OCI-LY7 (cell line): ENCODE results near the gene GBE1. TPM values are rescaled to one million over a fixed set of nuclear protein-coding genes. Genes with fewer than 3 reads are reported as not detected.

ENCODE experiments used
- BruUV-seq: library from RNA; stranded (reverse); fragments of 400-500 nt; replicated peaks from 2 replicates; lab custom pipeline; 2021; lab: Mats Ljungman, UMichigan
- CTCF ChIA-PET: fragments of 300-600 bp; sonication (Branson Sonifier 250); formaldehyde crosslinking; loops from one replicate; lab custom pipeline; 2022; ENCODE audit warnings: antibody characterized with exemption; ENCODE audit not compliant: unreplicated experiment; lab: Charles Lee
- POLR2A ChIA-PET: fragments of 300-600 bp; sonication (Branson Sonifier 250); formaldehyde crosslinking; loops from one replicate; lab custom pipeline; 2022; ENCODE audit warnings: antibody characterized with exemption; lab: Charles Lee
- DNase-seq: peaks from one replicate; pipeline ENCODE4 v3.0.0-alpha.2; 2015; ENCODE audit warnings: low spot score
- H2AFZ ChIP-seq: fragments of 200-600 bp; sonication (generic), shearing (Covaris generic); 2 replicates; pipeline ENCODE4 v1.6.1; 2014; ENCODE audit warnings: mild to moderate bottlenecking, antibody characterized with exemption, low read length, moderate library complexity
- H3K27ac ChIP-seq: fragments of 200-600 bp; sonication (generic); 2 replicates; pipeline ENCODE4 v1.5.1; 2014; ENCODE audit warnings: mixed run types, low read depth, mild to moderate bottlenecking, moderate library complexity, low read length, inconsistent platforms; ENCODE audit not compliant: poor library complexity, severe bottlenecking
- H3K36me3 ChIP-seq: fragments of 200-600 bp; sonication (generic); 2 replicates; pipeline ENCODE4 v1.6.1; 2014; ENCODE audit warnings: mild to moderate bottlenecking, antibody characterized with exemption, low read length, moderate library complexity, mixed read lengths; ENCODE audit not compliant: insufficient read depth
- H3K4me1 ChIP-seq: fragments of 200-600 bp; sonication (generic); 2 replicates; pipeline ENCODE4 v1.5.1; 2014; ENCODE audit warnings: mild to moderate bottlenecking, low read length; ENCODE audit not compliant: insufficient read depth, poor library complexity, severe bottlenecking
- H3K4me2 ChIP-seq: fragments of 200-600 bp; sonication (generic); 2 replicates; pipeline ENCODE4 v1.6.1; 2014; ENCODE audit warnings: mild to moderate bottlenecking, low read length
- H3K4me3 ChIP-seq: fragments of 200-600 bp; sonication (generic); 2 replicates; pipeline ENCODE4 v1.5.1; 2014; ENCODE audit warnings: mild to moderate bottlenecking, low read depth, low read length; ENCODE audit not compliant: poor library complexity, severe bottlenecking
- H3K79me2 ChIP-seq: fragments of 200-600 bp; sonication (generic); 2 replicates; pipeline ENCODE4 v1.6.1; 2016; ENCODE audit warnings: low read depth, mild to moderate bottlenecking, low read length, moderate library complexity, mixed read lengths; ENCODE audit not compliant: insufficient read depth
- H3K9me2 ChIP-seq: fragments of 200-600 bp; sonication (generic); 2 replicates; pipeline ENCODE4 v1.6.1; 2016; ENCODE audit warnings: mild to moderate bottlenecking, low read length, mixed read lengths; ENCODE audit not compliant: insufficient read depth
- H3K9me3 ChIP-seq: fragments of 200-600 bp; sonication (generic); 2 replicates; pipeline ENCODE4 v1.6.1; 2014; ENCODE audit warnings: mild to moderate bottlenecking, mixed run types, low read length, mixed read lengths
- H4K20me1 ChIP-seq: fragments of 200-600 bp; sonication (generic); 2 replicates; pipeline ENCODE4 v1.6.1; 2014; ENCODE audit warnings: mild to moderate bottlenecking, antibody characterized with exemption, low read length, moderate library complexity, mixed read lengths; ENCODE audit not compliant: insufficient read depth
- CTCF ChIP-seq: fragments of 200-600 bp; sonication (generic); conservative IDR thresholded peaks from 2 replicates; pipeline ENCODE4 v1.5.1; 2014; ENCODE audit warnings: mild to moderate bottlenecking, antibody characterized with exemption, low read length, moderate library complexity, mixed read lengths
- EZH2phosphoT487 ChIP-seq: fragments of 200-600 bp; sonication (generic); IDR thresholded peaks from 2 replicates; pipeline ENCODE4 v1.6.1; 2018; ENCODE audit warnings: low read depth, borderline replicate concordance, mild to moderate bottlenecking, mixed run types, antibody characterized with exemption, low read length, moderate library complexity, mixed read lengths
- intact Hi-C: fragments of 100-400 bp; cut with micrococcal nuclease; formaldehyde crosslinking; loops from one replicate; pipeline ENCODE4 v1.10.0; 2022; ENCODE audit not compliant: unreplicated experiment
- total RNA-seq, 2 experiments: library from RNA; depleted of rRNA in 1 of 2; stranded (reverse); fragments of >200 nt in 1 of 2; shearing (Covaris generic) in 1 of 2; gene quantifications; 2 replicates each; pipeline ENCODE4 v1.2.3, GENCODE V29; 2014 to 2022

The GBE1 gene
- total RNA-seq, 2 experiments from 2014 or later: 10.7 to 24.4 TPM

- no peaks in the 10 kb centered on the region for H3K36me3 ChIP-seq
- DNase-seq: no peak
- H3K27ac ChIP-seq: no peak overlapping the region
- ChIA-PET CTCF (no interaction called here), POLR2A (interaction anchor here (0.6 to 1.2 kb wide), 4 partner anchors 17 to 1860 kb away, joined by 3 read pairs; no protein-coding TSS in a partner anchor)
- no peak overlapping the region for H2AFZ ChIP-seq
- H3K9me2 ChIP-seq: no peaks in the 10 kb centered on the region
- H3K4me2 ChIP-seq: no peak overlapping the region
- H3K9me3 ChIP-seq: no peaks in the 10 kb centered on the region
- no peak overlapping the region for H3K4me3 ChIP-seq
- H3K4me1 ChIP-seq: no peaks in the 10 kb centered on the region
- no peak for TF ChIP-seq CTCF
- TF ChIP-seq EZH2phosphoT487: no peak
- no peaks in the 10 kb centered on the region for H3K79me2 ChIP-seq
- intact Hi-C loops: no loop called here
- no TSS peak for BruUV-seq
- no peaks in the 10 kb centered on the region for H4K20me1 ChIP-seq
Measured at GRCh38 chr3:81650187-81650586, 111.3 kb downstream of the GBE1 start.

- no peak for DNase-seq
- BruUV-seq: no TSS peak
- H2AFZ ChIP-seq: no peak overlapping the region
- H3K9me3 ChIP-seq: no peaks in the 10 kb centered on the region
- CTCF ChIA-PET: no interaction called here
- intact Hi-C loops: no loop called here
- no peak overlapping the region for H3K4me2 ChIP-seq
- H3K79me2 ChIP-seq: no peaks in the 10 kb centered on the region
- no peaks in the 10 kb centered on the region for H4K20me1 ChIP-seq
- H3K4me3 ChIP-seq: no peak overlapping the region
- no peak overlapping the region for H3K27ac ChIP-seq
- no peaks in the 10 kb centered on the region for H3K4me1 ChIP-seq
- H3K9me2 ChIP-seq: no peaks in the 10 kb centered on the region
- H3K36me3 ChIP-seq: no peaks in the 10 kb centered on the region
- TF ChIP-seq CTCF (no peak), EZH2phosphoT487 (no peak)
- POLR2A ChIA-PET: interaction anchor here (1.7 kb wide), 1 partner anchor 8 kb away, joined by 4 read pairs; no protein-coding TSS in a partner anchor
Measured at GRCh38 chr3:81645248-81645647, 116.2 kb downstream of the GBE1 start.

GRCh38 chr3:81643721-81644120 is 117.7 kb downstream of the GBE1 start:
- TF ChIP-seq CTCF (peak; percentile 40), EZH2phosphoT487 (no peak)
- Histone ChIP-seq H3K4me3 (no peak overlapping the region), H3K27ac (no peak overlapping the region), H4K20me1 (no peaks in the 10 kb centered on the region), H3K9me3 (no peaks in the 10 kb centered on the region), H2AFZ (no peak overlapping the region), H3K36me3 (no peaks in the 10 kb centered on the region), H3K9me2 (no peaks in the 10 kb centered on the region), H3K79me2 (no peaks in the 10 kb centered on the region), H3K4me1 (no peaks in the 10 kb centered on the region), H3K4me2 (no peak overlapping the region)
- BruUV-seq: no TSS peak
- CTCF ChIA-PET: no interaction called here
- DNase-seq: no peak
- intact Hi-C loops: no loop called here
- POLR2A ChIA-PET: interaction anchor here (0.7 kb wide), 1 partner anchor 32 kb away, joined by 3 read pairs; no protein-coding TSS in a partner anchor
